GF-D8 (cell line): ENCODE measurements around the gene MS4A14.
"Not testable (repeated sequence)": the region's sequence is repeated elsewhere in the genome, so short reads cannot be mapped to it uniquely, and the experiment has no call there.

Experiments
- DNase-seq: peaks from one replicate; lab custom pipeline; 2025; lab: John Stamatoyannopoulos, UW

The MS4A14 gene, protein sequence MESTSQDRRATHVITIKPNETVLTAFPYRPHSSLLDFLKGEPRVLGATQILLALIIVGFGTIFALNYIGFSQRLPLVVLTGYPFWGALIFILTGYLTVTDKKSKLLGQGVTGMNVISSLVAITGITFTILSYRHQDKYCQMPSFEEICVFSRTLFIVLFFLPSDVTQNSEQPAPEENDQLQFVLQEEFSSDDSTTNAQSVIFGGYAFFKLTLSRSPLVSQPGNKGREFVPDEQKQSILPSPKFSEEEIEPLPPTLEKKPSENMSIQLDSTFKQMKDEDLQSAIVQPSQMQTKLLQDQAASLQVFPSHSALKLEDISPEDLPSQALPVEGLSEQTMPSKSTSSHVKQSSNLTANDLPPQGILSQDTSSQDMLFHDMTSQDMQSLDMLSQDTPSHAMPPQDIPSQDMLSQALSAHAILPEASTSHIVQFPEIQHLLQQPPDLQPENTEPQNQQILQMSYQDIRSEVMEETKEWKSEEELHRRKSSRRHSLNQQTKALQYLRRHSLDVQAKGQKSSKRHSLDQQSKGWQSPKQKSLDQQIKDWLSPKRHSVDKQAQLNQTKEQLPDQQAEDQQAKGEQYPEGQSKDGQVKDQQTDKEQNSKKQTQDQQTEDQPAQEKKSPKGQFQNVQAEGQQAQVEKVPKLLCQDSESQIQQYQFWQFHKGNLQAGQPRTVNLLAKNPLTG

DNA sequence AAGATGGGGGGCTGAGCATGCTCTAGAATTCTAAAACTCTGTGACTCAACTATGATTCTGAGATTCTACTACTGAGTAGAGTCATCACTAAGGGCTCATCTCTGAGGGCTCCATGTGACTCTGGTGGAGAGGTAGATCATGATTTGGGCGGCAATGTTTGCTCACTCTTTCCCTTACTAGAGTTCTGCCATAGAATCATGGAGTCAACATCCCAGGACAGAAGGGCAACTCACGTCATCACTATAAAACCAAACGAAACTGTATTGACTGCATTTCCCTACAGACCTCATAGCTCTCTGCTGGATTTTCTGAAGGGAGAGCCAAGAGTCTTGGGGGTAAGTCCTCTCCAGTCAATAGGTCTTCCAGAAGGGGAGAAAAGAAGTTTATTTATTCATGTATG lies at the start of gene MS4A14:
Gene MS4A14, plus strand, starts transcription at position 78 of the 400 bp plus-strand sequence. Its CDS starts 120 bp downstream, at position 198.
- no peak for DNase-seq

DNA sequence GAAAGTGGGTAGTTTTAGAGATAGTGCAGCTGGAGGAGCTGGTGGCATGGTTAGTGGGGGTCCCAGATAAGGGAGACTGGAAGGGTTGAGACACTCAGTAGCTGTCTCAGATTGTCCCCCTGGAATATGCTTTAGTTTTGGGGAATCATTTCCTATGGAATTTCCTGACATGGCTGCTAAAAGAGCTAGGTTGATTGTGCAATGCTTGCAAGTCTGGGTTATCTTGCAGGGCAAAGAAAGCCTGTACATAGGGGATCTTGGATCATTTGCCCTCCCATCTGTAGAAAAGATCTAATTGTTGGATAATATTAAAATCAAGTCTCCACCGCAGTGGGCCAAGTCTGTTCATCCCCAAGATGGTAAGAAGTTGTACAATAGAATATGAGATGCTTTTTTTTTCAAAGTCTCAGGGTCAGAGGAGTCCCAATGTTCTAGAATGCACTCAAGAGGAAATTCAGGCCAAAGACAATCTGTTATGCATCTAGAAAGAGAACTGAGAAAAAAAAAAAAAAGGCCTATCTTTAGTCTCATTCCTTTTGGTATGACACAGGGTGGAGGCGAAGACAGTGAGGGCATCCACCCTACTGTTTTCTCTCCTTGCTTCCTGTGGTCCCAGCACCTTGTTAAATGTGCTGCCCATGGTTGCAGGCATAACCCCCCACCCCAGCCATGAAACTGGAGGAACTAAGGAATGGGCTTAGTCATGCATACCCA lies 49.0 kb upstream of the MS4A14 start:
- no peak for DNase-seq

DNA sequence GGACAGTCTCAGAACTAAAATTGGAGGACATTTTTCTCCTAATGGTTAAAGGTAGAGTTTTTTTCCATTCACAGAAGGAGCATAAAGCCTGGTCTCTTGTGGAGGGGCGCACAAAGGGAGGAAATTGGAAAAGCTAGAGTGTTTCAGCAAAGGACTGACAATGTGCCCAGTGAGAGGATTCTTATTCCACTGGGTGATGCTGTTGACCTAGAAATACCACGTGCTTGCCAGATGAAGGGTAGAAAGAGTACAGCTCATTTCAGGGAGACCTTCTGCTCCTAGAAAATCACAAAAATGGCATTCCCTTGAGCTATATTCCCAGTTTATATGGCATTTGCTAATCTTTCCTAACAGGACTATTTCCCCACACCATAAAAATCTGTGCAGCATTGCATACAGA lies 48.1 kb upstream of the MS4A14 start:
- DNase-seq, result no peak

DNA sequence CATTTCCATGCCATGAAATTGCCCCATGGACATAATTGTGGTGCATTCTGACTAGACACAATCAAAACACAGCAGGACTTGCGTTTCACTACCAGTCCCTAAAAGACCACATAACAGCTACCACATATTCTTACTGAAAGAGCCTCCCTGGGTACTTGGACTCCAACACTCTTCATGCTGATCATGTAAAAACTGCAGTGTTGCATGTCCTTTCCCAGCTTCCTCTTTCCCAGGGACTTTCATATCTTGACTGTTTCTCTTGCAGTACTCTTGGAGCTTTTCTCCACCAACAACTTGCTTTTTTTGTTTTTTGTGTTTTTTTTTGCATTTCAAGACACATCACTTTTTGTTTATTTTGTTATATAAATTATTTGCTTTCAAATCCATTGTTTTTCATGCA lies 46.3 kb upstream of the MS4A14 start:
- DNase-seq, result no peak

DNA sequence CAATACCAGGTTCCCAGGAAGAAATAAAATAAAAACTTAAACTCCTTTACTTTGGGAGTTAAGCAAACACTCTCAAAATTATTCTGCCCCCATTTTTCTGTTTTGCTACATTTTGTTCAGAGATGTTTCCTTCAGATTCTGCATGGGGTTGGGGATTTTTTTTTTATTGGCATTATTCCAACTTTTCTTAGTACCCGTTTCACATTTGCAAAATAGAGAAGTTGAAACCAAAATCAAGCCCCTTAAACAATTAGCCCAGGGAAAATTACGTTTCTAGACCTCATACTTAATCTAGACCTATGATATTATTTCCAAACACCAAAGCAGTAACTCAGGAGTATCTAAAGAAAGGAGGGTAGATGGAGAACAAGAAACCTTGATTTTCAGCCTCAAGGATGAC lies 38.5 kb upstream of the MS4A14 start:
- DNase-seq, result no peak

DNA sequence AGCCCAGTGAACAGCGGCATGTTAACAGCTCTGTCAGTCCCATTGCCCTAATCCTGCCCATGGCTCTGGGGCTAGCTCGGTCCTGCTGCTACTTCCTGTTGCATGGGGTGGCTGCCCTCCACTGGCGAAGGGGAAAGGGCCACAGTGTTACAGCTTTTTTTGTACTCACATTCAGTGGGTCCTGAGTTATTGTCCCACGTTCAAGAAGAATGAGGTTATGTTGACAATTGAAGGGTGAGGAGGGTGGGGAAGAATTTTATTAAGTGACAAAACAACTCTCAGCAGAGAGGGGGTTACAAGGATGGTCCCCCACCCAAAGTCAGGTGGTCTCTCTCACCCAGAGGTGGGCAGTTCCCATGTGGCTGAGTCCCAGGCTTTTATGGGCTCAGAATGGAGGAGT lies 35.6 kb upstream of the MS4A14 start:
- no peak for DNase-seq

DNA sequence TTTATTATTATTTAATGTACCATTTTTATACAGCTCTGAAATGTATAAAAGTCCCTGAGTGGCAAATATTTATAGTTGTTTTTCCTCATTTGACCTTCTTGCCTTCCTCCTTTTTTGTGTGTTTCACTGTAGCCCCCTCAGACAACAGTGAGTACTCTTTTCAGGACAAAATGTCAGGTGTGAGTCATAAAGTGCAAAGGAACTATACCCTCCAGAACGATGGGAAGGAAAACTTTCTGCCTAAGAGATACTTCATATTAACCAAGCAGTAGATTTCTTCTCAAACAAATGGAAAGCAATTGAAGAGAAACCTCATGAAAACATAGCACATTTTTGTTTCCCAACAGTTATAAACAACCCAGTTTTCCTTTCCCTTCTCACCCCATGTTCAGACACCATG lies 34.0 kb upstream of the MS4A14 start:
- no peak for DNase-seq

DNA sequence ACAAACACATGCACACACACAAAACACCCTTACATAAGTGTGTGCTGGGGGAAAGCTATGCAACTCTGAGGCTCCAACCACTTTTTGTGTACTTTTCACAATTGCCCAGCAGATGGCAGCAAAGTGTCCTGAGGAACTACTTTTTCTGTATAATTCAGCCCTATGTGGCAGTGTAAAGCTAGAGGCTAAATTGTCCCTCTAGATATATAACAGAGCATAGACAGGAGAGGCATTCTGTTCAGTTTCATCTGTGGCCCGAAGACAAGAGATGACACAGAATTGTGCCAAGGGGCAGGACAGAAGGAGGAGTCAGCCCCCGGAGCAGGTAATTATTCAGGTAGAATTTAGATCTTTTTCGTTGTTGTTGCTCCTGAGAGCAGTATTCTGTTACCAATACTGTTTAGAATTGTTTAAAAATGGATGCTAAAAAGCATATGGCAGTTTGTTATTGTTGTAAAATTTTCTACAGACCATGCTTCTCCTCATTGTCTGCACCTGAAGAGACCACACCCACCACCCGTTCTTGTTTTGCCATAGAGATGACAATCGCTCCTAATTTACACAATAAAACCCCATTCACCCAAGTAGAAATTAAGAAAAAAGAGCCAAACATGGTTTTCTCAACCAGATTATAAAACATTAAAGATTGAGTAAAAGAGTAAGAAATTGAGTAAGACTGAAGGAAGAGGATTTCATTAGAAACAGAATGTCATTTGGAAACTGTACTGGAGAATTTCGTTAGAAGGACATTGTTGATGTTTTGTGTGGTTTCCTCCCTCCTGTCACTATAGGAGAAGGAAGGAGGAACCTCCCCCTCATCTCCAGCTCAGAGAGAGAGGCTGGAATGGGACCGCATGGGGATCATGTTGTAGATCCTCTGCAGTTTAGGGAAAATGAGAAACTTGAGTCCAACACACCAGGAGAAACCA lies 32.5 kb upstream of the MS4A14 start:
- no peak for DNase-seq

DNA sequence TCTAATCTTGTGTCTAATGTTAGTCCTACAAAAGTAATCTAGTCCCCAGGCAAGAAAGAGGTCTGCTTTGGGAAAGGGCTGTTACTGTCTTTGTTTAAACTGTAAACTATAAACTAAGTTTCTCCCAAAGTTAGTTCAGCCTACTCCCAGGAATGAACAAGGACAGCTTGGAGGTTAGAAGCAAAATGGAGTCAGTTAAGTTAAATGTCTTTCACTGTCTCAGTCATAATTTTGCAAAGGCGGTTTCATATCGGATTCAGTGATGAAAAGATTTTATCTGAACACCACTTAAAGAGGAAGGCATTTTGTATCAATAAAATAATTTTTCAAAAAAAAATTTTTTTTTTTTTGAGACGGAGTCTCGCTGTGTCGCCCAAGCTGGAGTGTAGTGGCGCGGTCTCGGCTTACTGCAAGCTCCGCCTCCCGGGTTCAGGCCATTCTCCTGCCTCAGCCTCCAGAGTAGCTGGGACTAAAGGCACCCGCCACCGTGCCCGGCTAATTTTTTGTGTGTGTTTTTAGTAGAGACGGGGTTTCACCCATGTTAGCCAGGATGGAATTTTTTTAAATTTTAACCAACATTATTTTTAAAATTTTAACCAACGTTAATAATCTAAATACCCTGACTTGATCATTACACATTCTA lies 29.9 kb upstream of the MS4A14 start:
- not testable (repeated sequence) for DNase-seq

DNA sequence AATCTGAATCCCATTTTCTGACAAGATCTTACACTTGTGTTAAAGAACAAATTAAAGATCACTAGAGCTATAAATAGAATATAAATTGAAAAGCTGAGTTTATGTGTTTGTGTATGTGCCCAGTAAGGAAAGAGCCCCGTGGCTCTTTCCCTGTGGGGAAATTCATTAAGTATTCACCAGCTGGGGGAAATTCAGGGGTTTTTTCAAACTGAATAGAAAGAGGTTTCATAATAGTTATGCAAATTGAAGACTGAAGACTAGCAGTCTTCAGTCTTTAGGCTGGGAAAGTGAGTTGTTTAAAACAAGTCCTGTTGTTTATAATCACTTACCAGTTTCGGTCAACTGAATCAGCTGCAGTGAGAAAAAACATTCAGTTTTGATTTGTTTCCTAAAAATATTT lies 29.2 kb upstream of the MS4A14 start:
- no peak for DNase-seq

DNA sequence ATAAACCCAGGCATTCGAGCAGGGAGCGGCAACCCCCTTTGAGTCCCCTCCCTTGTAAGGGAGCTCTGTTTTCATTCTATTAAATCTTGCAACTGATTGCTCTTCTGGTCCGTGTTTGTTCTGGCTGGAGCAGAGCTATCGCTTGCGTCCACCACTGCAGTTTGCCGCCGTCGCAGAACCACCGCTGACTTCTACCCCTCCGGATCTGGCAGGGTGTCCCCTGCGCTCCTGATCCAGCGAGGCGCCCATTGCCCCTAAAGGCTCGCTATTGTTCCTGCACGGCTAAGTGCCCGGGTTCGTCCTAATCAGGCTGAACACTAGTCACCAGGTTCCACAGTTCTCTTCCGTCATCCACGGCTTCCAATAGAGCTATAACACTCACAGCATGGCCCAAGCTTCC lies 28.4 kb upstream of the MS4A14 start:
- DNase-seq, result no peak

DNA sequence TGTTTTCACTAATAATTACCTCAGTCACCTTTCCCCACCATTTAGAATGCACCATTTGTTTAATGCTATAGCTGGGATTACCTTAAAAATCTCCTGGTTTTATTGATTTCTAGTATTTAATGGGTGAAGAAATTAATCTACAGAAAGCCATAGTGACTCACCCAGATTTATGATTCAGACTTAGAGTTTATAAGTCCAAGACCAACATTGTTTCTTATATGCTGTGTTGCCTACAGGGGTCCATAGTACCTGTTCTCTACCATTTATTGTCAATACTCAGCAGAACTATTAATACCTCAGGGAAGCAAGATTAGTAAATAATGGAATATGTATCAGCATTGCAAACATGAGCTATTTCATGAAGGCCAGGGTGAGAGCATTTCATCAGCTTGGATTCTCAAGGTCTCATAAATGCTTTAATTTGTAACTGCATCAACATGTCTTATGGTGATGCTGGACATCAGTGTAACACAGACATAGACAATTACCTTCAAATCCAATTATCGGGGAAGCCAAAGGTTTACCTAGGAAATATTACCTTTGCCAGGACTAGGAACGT lies 25.9 kb upstream of the MS4A14 start:
- no peak for DNase-seq

DNA sequence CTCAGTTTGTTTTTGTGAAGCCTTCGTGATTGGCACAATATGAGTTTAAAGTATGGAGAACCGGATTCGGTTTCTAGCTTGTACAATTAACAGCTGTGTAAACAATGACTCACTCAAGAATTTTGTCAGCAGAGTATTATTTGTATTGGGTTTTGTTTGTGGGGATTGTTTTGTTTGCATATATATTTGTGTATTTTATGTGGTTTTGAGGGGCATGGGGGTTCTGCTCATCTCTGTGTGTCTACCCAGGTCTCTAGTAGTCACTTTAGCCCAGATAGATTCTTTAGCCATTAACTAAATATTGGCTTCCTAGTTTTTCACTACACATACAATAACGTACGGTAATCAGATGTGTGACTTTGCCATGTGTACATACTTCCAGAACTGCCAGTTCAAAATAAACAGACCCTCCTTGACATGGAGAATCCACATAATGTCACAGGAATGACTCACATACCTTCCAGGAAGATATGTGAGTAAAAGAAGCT lies 25.4 kb upstream of the MS4A14 start:
- DNase-seq, result no peak

DNA sequence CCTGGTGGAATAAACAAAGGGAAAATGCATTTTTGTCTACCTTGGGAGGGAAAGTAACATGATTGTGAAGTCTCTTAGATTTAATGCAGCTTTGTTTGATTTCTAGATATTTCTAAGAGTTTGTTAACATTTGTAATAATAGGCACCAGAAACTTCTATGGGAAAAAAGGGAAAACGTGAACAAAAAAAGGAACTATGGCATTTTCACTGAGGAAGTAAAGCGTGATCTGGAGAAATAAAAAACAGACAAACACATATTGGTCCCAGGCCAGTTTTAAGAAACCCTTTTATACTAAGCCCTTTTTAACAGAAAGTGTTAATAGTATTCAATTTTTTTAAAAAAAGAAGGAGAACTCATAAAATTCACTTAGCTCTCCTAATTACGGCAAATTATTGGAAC lies 24.9 kb upstream of the MS4A14 start:
- no peak for DNase-seq

DNA sequence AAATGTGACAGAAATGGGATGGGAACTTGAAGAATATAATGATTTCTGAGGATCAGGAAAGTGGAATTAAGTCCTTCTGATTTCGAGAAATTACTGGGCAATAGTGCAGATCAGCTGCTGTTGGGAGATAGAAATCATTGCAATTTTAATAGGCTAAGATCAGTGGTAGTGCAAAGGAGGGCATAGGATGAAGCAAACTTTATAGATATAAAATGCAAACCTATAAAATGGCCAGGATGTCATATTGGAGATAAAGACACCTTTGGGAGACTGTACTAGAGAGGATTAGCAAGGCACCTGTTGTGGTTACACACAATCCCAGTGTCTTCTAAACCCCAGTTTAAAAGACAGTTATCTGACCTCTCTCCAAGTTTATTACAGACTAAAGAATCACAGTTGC lies 24.4 kb upstream of the MS4A14 start:
- no peak for DNase-seq

DNA sequence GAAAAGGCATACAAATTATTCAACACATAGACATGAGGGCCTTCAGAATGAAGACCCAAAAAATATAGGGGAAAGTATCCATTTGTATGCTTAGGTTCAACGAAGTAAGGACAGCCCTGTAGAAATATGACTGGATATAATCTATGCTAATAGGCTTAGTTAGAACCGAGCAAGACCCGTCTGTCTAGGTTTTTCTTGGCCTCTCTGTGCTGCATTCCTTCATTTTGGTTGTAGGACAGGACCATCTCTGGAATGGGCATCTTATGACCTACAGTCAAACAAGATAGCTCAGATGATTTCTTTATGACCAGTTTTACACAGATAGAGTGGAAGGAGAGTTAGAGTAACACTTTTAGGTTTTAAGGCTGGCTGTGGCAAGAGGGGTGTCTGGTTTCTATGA lies 23.5 kb upstream of the MS4A14 start:
- DNase-seq, result no peak

DNA sequence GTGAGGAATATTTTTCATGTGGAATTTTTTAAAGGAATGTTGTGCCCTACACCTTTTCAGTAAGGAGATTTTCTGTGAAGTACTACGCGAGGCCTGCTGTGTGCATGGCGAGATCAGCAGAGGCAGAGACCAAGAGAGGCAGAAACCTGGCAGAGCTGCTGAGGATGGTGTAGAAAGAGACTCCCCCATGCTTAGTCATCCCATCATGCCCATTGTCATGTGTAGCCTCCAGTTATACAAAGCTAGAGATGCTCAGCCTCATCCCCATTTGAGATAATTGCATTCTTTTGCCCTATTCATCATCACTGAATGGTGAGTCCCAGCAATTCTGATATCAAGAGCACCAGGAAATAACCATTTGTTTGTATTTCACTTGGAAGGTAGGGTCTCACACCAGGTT lies 20.9 kb upstream of the MS4A14 start:
- no peak for DNase-seq

DNA sequence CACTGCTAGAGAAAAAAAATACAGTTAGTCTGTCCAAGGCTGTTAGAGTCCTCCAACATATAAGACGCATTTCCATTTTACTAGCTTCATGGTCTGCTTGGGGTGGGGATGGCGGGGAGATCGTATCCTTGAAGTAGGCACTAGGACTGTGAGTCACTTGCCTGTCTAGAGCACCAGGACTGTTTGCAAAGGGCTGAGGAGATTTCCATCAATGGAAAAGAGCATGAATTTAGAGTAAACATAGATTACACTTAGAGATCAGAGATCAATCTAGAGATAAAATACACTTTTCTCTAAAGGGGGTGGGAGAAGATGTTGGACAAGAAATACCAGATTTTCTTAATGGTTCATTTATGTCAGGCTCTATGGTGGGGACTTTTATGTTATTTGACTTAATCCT lies 19.7 kb upstream of the MS4A14 start:
- DNase-seq, result no peak

DNA sequence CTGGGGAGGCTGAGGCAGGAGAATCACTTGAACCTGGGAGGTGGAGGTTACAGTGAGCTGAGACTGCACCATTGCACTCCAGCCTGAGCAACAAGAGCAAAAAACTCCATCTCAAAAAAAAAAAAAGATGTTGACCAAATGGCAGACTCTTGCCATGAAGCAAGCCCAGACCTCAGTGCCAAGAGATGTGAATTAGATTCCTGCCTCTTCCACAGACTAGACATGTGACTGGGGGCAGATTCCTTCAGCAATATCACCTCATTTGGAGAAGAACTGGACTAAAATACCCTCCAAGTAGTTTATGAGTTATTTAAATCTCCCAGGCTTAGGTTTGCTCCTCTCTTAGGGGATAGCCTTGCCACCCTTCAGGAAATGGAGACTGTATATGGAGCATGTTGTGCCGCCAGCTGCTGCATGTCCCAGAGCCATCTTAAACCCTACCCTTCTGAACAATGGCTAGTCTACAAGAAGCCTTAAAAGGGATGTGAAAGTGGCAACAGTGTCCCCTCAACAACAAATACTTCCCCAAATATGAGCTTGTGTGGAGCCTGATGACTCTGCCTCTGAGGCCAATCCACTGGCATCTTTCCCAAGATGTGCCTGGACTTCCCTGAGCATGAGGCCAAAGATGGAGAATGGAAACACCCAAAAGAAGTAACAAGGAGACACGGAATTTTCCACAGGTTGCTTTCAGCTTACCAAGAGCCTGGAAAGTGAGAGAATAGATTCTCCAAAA lies 18.7 kb upstream of the MS4A14 start:
- no peak for DNase-seq

DNA sequence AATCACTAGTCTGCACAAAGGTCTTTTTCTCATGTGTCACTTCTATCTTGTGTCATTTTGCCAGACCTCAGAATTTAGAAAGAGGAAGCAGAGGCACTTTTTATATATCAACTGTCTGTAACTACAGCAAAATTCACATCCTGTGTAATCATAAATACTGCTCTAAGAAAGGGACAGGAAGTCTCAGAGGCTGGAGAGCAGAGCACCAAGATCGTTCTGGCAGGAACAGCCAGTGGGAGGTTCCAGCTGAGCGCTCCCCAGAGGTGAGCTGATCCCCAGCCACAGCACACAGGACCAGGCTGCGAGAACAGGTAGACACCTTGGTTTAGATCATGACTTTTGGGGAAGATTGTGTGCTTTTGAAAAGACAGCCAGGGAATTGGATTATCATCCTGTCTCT lies 17.9 kb upstream of the MS4A14 start, which contains the start of gene MS4A7:
Gene MS4A7, plus strand, starts transcription at position 179 of the 400 bp plus-strand sequence. CDS start 4,610 bp downstream, outside the sequence.
- DNase-seq, result peak; percentile 57
